ENCODE measurements around the gene ULK2.

GRCh38 chr17:19915245-19915978 is 47.7 kb upstream of the ULK2 start:
- TF ChIP-seq CTCF (IDR thresholded peaks at IDR 0.05; ENCODE audit: insufficient read depth, low read length, poor library complexity, severe bottlenecking) = no peak
- no peak for TF ChIP-seq EZH2phosphoT487 (conservative IDR thresholded peaks at IDR 0.05; ENCODE audit: low read length)

All from SU-DHL-6 (cell line).